DND-41 (cell line): Measurements from ENCODE around the gene GPANK1.
A peak's percentile ranks its signal among the peaks of the same experiment; 100 is the strongest.

Experiments used
- ATAC-seq: fragments of 200-7000 bp; cut with Tn5 transposase; 3 replicates; pipeline ENCODE4 v1.9.1; 2021; ENCODE audit warnings: low read depth; ENCODE audit not compliant: insufficient read depth
- DNase-seq: peaks from one replicate; pipeline ENCODE4 v3.0.0-alpha.2; 2020
- H2AFZ ChIP-seq: 2 replicates; pipeline ENCODE4 v1.6.0; 2012; ENCODE audit warnings: low read depth, low read length
- H3K27ac ChIP-seq: 2 replicates; pipeline ENCODE4 v1.5.1; 2012; ENCODE audit warnings: low read length, inconsistent platforms
- H3K27me3 ChIP-seq: fragments of 200-600 bp; sonication (generic); 2 replicates; pipeline ENCODE4 v1.6.0; 2012; ENCODE audit warnings: low read length, mild to moderate bottlenecking, inconsistent platforms; ENCODE audit not compliant: insufficient read depth, poor library complexity
- H3K36me3 ChIP-seq: 2 replicates; pipeline ENCODE4 v1.5.1; 2012; ENCODE audit warnings: low read length, inconsistent platforms; ENCODE audit not compliant: insufficient read depth
- H3K4me1 ChIP-seq: 2 replicates; pipeline ENCODE4 v1.5.1; 2012; ENCODE audit warnings: mild to moderate bottlenecking, low read length; ENCODE audit not compliant: insufficient read depth
- H3K4me2 ChIP-seq: 2 replicates; pipeline ENCODE4 v1.6.0; 2012; ENCODE audit warnings: mild to moderate bottlenecking, moderate library complexity, low read length, inconsistent platforms; ENCODE audit not compliant: insufficient read depth
- H3K4me3 ChIP-seq, 2 experiments: fragments of 200-600 bp in 1 of 2; shearing (Covaris generic) in 1 of 2; 2 replicates each; pipeline ENCODE4 v1.5.1; 2012 to 2016; ENCODE audit warnings: inconsistent platforms in 2 of 2, low read length in 2 of 2, mild to moderate bottlenecking in 2 of 2, low read depth in 1 of 2, moderate library complexity in 1 of 2
- H3K79me2 ChIP-seq: 2 replicates; pipeline ENCODE4 v1.6.0; 2012; ENCODE audit warnings: low read length, inconsistent platforms; ENCODE audit not compliant: insufficient read depth
- H3K9ac ChIP-seq: 2 replicates; pipeline ENCODE4 v1.6.0; 2012; ENCODE audit warnings: low read depth, mild to moderate bottlenecking, inconsistent platforms, low read length, moderate library complexity
- H3K9me3 ChIP-seq: 2 replicates; pipeline ENCODE4 v1.5.1; 2012; ENCODE audit warnings: low read length, moderate library complexity, mild to moderate bottlenecking, inconsistent platforms; ENCODE audit not compliant: insufficient read depth, severe bottlenecking
- H4K20me1 ChIP-seq: 2 replicates; pipeline ENCODE4 v1.6.0; 2012; ENCODE audit warnings: low read length; ENCODE audit not compliant: insufficient read depth
- CTCF ChIP-seq: IDR thresholded peaks from 2 replicates; pipeline ENCODE4 v1.5.1; 2012; ENCODE audit warnings: borderline replicate concordance, low read length, moderate library complexity, mild to moderate bottlenecking; ENCODE audit not compliant: poor library complexity, severe bottlenecking; ENCODE audit errors: extremely low read depth
- EZH2 ChIP-seq: IDR thresholded peaks from 3 replicates; pipeline ENCODE4 v1.6.1; 2012; ENCODE audit warnings: borderline replicate concordance, low read depth, mild to moderate bottlenecking, moderate library complexity, low read length, inconsistent platforms; ENCODE audit not compliant: severe bottlenecking

The GPANK1 gene

DNA sequence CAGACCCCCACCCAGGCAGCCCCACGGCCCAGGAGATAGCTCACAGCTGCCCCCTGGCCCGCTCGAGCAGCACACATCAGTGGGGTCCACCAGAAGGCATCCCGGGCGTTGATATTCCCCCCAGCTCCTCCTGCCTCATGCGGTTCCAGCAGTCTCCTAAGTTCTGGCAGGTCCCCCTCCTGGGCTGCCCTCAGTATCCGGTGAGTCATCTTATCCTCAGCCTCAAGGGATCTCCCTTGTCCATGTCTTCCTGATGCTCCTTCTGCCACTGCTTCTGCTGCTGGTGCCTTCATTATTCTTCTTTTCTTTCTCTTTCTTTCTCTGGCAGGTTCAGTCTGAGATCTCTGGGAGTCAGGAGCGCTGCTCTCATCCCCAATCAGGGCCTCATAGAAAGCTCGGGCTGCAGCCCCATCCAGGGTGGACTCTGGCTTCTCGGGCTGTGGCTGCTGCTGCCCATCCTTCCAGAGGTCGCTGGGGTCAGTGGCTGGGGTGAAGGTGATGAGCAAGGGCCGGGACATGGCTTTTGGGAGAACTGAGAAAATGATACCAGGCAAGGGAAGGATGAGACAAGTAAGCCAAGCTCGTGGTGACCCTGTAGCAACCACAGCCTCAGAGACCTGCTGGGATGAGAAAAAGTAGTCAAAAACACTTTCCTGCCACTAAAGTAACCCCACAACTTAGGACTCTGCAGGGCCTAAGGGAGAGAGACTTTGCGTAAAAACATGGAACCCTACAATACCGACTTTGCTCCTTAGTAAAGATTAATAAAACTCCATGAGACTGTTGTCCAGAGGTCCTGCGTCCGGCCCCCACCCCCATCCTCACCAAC is 622 bp downstream of the GPANK1 start:
- ATAC-seq: no peak
- Histone ChIP-seq H3K27me3 (no peaks in the 10 kb centered on the region), H3K79me2 (peaks cover 94% of the 10 kb centered on the region), H3K4me1 (peaks cover 73% of the 10 kb centered on the region), H4K20me1 (peaks cover 20% of the 10 kb centered on the region), H3K36me3 (peaks cover 68% of the 10 kb centered on the region), H3K27ac (peak overlapping the region; percentile 96), H2AFZ (peak overlapping the region; percentile 65), H3K9ac (peak overlapping the region; percentile 85), H3K4me2 (peak overlapping the region; percentile 92), H3K4me3 (peak overlapping the region; percentile 64 to 88), H3K9me3 (no peaks in the 10 kb centered on the region)
- peak; percentile 60 for DNase-seq
- peak; percentile 8 for TF ChIP-seq CTCF
- TF ChIP-seq EZH2: no peak

GRCh38 chr6:31663126-31663960 is 1.5 kb downstream of the GPANK1 start:
- TF ChIP-seq EZH2 (no peak), CTCF (no peak)
- Histone ChIP-seq H3K4me1 (peaks cover 77% of the 10 kb centered on the region), H3K4me2 (peak overlapping the region; percentile 92), H3K27me3 (no peaks in the 10 kb centered on the region), H3K79me2 (peaks cover 93% of the 10 kb centered on the region), H2AFZ (no peak overlapping the region), H3K4me3 (peak overlapping the region; percentile 64 to 88; a peak in 3 of 4 replicates), H3K36me3 (peaks cover 67% of the 10 kb centered on the region), H4K20me1 (peaks cover 18% of the 10 kb centered on the region), H3K9ac (peak overlapping the region; percentile 85), H3K9me3 (no peaks in the 10 kb centered on the region), H3K27ac (peak overlapping the region; percentile 96)
- DNase-seq (no peak), ATAC-seq (no peak)

DNA sequence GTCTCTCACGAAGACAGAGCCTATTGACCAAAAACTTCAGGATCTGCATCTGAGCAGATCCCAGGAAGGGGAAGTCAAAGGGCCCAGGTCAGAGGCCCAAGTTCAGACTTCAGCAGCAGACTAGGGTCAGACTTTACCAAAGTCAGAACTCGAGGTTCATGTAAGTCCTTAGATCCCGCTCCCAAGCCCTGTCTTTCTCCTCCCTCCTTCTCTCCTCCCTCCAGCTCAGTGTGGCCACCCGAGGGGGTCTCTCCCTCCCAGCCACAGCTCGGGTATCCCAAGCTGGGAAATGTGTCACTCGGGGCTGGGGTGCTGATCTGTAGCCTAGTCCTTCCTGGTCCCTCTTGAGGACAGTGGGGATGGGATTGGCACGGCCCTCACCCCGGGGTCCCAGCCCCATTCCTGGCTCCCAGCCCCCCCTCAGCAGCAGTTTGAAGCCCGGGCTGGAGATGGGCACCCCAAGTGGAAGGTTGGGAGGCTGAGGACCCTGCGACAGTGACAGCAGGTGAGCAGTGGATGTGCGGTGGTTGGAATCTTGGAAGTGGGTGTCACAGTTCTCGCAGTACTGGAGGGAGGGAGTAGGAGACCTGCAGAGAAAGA is 2.6 kb downstream of the GPANK1 start:
- Histone ChIP-seq H3K27ac (0 out of 2 replicates have a peak overlapping the region, but pooled peaks have one; percentile 9), H3K79me2 (peaks cover 93% of the 10 kb centered on the region), H3K4me1 (peaks cover 77% of the 10 kb centered on the region), H3K27me3 (no peaks in the 10 kb centered on the region), H3K9me3 (no peaks in the 10 kb centered on the region), H3K4me2 (peak overlapping the region; percentile 96), H3K4me3 (peak overlapping the region in 1 of 2 experiments; percentile 7; a peak in 1 of 4 replicates), H3K36me3 (peaks cover 66% of the 10 kb centered on the region), H2AFZ (no peak overlapping the region), H3K9ac (peak overlapping the region; percentile 29), H4K20me1 (peaks cover 13% of the 10 kb centered on the region)
- DNase-seq (no peak), ATAC-seq (no peak)
- no peak for TF ChIP-seq EZH2
- no peak for TF ChIP-seq CTCF
